Activated CD4-positive, alpha-beta T cell treated with anti-CD3 and anti-CD28 coated beads, Interleukin-2, amount 50 U/mL, for 24 hours (primary cell): ENCODE results near the gene PDK3.

Source experiments
- DNase-seq, 2 donors: peaks; one replicate each; pipeline ENCODE4 v3.0.0-alpha.2; 2020; ENCODE audit warnings: low read depth in 1 of 2, low spot score in 1 of 2

The PDK3 gene

GRCh38 chrX:24550166-24550565 is 85.1 kb downstream of the PDK3 start:
- DNase-seq = no peak

- no peak for DNase-seq
Measured at GRCh38 chrX:24553011-24553410, 87.9 kb downstream of the PDK3 start.

DNA sequence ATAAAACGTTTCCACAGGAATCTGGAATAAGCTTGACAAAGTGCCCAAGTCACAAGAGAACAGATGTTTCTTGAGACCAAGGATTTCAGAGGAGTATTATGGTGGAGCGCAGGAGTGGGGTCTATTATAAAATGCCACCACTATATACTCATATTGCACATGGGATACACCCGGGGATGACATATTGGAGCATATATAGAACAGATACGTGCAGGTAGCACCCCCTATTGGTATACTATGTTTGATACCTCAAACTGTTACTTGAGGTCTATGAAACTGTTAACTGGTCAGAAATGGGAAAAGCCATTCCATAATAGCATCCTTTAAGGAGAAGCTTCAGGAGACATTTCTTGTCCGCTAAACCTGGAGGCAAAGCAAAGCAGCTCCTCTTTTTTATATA is 96.0 kb downstream of the PDK3 start:
- no peak for DNase-seq

DNA sequence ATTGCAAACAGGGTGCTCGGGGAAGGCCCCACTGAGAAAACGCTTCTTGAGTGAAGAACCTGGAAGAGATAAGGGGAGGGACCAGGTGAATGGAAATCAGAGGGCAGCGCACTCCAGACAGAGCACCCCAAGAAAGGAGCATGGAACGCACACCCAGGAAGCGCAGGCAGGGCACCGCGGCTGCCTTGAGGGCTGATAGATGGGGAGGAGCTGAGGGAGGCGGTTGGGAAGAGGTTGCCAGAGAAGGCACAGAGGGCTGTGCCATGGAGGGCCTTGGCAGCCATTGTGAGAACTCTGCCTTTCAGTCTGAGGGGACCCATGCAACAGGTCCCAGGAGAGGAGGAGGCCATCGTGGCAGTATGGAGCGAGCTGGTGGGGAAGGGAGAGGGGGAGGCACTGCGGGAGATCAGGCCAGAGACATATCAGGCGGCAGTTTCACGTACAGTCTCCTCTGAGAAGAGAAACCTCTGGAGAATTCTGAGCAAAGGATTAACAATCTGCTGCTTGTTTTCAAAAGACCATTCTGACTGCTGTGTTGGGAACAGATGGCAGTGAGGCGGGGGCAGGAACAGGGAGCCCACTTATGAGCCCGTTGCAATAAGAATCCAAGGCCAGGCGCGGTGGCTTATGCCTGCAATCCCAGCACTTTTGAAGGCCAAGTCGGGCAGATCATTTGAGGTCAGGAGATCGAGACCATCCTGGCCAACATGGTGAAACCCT is 98.4 kb downstream of the PDK3 start:
- DNase-seq = no peak

DNA sequence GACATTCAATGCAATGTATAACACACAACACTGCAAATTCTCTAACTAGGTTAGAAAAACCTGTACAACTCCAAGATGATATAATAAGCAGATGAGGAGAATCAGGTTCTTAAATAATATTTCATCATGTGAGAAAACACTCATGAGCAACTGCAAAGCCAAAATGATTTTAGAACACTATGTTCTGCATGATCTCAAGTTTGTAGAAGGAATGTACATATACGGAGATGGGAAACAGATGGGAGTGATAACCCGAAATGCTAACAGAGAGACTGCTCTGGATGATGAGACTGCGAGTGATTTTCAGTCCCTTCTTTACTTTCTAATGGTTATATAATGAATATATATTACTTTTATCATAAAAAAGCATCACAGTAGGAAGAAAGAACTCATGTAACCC is 101.2 kb downstream of the PDK3 start:
- no peak for DNase-seq

DNA sequence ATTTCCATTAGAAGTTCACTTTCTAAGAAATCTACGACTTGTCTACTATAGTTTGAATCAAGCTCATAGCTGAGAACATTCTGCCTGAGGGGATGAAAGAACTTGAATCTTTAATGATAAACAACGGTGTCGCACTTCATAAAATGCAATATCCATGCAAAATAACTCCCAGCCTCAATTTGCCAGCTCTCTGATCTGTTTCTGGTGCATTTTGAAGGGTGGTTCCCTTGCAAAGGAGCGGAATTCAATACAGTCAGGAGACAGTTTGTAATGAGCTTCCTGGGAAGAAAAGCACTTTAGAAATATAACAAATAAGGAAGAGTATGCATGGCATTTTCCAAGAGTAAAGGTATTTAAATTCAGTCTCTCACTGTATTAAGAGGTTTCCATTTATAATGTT is 102.1 kb downstream of the PDK3 start:
- no peak for DNase-seq

DNA sequence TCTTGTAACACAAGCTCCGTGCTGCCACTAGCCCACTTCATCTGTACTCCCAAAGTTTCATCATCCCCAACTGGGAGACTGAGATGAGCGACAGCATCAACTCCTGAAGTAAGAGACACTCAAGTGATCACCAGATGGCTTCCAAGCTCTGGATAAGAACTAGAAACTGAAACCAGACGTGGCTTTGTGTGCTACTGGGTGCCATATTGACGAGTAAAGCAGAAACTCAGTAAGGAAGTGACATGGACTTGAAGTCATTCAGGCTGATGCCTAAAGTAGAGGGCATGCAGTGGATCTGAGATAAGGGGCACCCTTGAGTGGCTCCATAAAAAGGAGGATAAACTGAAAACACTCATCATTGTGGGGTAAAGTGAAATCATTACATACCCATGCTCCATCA is 109.7 kb downstream of the PDK3 start:
- DNase-seq = no peak

- no peak for DNase-seq
Measured at GRCh38 chrX:24575496-24575895, 110.4 kb downstream of the PDK3 start.

DNA sequence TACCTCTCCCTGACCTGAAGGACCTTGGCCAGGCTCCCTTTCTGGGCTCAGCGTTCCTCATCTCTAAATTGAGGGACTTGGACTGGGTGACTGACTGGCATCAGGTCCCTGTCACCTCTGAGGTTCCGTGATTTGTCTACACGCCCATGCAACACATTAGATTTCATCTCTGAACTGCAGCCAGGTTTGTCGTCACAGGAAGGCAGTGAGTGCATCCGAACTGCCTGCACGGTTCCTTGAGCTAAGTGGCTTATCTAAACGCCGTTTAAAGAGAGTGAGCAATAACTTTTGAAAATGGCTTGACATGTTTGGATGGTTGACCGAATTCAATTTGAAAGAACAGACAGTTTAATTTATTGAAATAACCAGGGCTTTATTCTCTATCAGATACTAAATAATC is 112.0 kb downstream of the PDK3 start:
- no peak for DNase-seq
